Activated T-helper 1 cell treated with Interleukin-2 at 50 U/mL for 16 hours (primary cell): ENCODE results near the gene SH3GLB1.

Experiments
- DNase-seq: peaks from one replicate; pipeline ENCODE4 v3.0.0-alpha.2; 2020; ENCODE audit warnings: low read depth

Gene SH3GLB1

DNA sequence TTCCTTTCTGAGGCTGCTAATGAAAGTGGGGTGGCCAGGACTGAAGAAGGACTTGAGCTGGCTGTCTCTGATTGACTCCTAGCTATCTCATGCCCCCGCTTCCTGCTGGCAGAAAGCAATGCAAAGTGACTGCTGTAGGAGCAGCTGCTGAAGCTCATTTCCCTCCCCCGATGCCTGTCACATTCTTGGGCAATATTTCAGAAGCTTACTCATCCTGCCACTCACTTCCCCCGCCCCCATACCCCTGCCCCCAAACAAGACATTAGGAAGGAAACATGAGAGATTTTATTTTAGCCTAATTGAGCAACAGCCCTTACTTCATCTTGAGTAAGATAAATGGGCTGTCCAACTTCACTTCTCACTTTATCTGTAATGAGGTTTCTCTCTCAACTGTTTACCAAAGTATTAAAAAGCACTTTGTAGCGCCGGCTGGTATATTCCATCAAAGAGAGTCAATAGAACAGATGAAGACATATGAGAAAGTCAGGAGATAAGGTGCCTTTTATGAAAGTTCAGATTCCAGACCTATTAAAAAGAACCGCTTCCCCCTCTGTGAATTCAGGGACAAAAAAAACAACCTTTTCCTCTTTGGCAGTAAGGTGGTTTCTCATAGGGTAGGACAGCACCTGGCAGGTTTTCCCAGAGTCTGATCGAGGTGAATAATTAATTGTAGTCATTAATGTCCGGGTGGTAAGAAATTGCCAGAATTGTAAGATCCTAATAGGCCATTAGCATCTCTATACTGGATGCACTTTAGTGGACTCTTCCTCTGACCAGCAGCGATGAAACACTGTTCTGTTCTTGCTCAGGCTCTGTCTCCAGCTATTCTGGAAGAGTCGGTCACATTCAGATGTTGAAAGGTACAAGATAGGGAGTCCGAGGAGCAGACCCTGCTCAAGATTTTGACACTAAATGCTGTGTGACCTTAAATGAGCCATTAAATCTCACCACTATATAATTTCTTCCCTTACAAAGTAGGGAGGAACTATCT lies 70.2 kb downstream of the SH3GLB1 start:
- no peak for DNase-seq

GRCh38 chr1:86775395-86775794 lies 71.0 kb downstream of the SH3GLB1 start:
- no peak for DNase-seq

- no peak for DNase-seq
Measured at GRCh38 chr1:86776108-86776507, 71.7 kb downstream of the SH3GLB1 start.

- no peak for DNase-seq
Measured at GRCh38 chr1:86778569-86779239, 74.3 kb downstream of the SH3GLB1 start.

- no peak for DNase-seq
Measured at GRCh38 chr1:86779308-86780191, 75.2 kb downstream of the SH3GLB1 start.

DNA sequence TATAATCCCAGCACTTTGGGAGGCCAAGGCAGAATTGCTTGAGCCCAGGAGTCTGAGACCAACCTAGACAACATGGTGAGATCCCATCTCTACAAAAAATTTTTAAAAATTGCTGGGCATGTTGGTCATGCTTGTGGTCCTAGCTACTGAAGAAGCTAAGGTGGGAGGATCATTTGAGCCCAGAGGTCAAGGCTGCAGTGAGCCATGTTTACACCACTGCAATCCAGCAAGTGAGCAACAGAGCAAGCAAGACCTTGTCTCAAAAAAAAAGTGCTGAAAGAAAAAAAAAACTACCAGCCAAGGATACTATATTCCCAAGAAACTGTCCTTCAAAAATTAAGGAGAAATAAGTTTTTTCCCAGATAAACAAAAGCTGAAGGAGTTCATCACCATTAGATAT lies 78.1 kb downstream of the SH3GLB1 start:
- no peak for DNase-seq

DNA sequence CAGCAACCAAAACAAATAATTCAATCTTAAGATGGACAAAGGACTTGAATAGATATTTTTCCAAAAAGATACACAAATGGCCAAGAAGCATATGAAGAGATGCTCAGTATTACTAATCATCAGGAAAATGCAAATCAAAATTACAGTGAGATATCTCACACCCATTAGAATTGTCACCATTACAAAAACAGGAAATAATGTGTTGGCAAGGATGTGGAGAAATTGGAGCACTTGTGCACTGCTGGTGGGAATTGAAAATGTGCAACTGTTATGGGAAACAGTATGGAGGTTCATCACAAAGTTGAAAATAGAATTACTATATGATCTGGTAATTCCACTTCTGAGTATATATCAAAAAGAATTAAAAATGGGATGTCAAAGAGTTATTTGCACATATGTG lies 83.2 kb downstream of the SH3GLB1 start:
- no peak for DNase-seq

- no peak for DNase-seq
Measured at GRCh38 chr1:86788300-86789206, 84.2 kb downstream of the SH3GLB1 start.

- DNase-seq, result no peak
Measured at GRCh38 chr1:86795316-86795715, 90.9 kb downstream of the SH3GLB1 start.
